Erythroblast (primary cell): Measurements from ENCODE around the gene SLC5A5.

Experiments used
- DNase-seq, 2 experiments: peaks; one replicate each; lab custom pipeline; 2025; lab: John Stamatoyannopoulos, UW
- GATA1 ChIP-seq: IDR thresholded peaks from 2 replicates; pipeline ENCODE4 v1.6.1; 2011; ENCODE audit warnings: low read depth, mild to moderate bottlenecking, control low read depth, low read length, moderate library complexity
- POLR2A ChIP-seq: IDR thresholded peaks from 2 replicates; pipeline ENCODE4 v1.6.1; 2011; ENCODE audit warnings: mild to moderate bottlenecking, low read length

Gene SLC5A5

DNA sequence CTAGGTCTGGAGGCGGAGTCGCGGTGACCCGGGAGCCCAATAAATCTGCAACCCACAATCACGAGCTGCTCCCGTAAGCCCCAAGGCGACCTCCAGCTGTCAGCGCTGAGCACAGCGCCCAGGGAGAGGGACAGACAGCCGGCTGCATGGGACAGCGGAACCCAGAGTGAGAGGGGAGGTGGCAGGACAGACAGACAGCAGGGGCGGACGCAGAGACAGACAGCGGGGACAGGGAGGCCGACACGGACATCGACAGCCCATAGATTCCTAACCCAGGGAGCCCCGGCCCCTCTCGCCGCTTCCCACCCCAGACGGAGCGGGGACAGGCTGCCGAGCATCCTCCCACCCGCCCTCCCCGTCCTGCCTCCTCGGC is at the start of gene SLC5A5:
SLC5A5 (plus strand) TSS at position 68 of the 373 bp plus-strand sequence. CDS start 375 bp downstream, outside the sequence.
- no peak for TF ChIP-seq GATA1
- TF ChIP-seq POLR2A: no peak
- no peak for DNase-seq

GRCh38 chr19:17824339-17824738 is 47.4 kb upstream of the SLC5A5 start:
- TF ChIP-seq POLR2A (no peak), GATA1 (no peak)
- DNase-seq: no peak

DNA sequence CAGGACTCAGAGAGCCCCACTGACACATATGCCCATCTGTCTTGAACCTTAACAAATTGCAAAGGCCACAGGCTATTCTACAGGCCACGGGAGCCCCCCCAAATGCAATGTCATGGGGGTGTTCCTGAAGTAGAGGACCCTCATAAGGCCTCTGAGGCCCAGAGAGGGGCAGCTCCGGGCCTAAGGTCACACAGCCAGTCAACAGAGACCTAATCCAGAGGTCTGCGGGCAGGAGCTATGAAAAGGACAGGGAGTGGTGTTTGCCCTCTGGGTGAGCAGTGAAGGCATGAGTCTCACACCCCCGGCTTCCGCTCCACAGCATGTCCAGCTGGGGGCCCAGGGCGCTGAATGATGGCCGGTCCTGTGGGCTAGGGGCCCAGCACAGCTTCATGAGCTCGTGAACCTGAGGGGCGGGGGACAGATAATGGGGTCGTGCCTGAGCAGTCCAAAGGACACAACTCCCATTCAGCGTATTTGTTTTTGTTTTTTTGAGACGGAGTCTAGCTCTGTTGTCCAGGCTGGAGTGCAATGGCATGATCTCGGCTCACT is 45.2 kb upstream of the SLC5A5 start:
- no peak for DNase-seq
- no peak for TF ChIP-seq GATA1
- TF ChIP-seq POLR2A: no peak

- TF ChIP-seq POLR2A (no peak), GATA1 (no peak)
- no peak for DNase-seq
These were observed 41.7 kb upstream of the SLC5A5 start for GRCh38 chr19:17829855-17830566.

DNA sequence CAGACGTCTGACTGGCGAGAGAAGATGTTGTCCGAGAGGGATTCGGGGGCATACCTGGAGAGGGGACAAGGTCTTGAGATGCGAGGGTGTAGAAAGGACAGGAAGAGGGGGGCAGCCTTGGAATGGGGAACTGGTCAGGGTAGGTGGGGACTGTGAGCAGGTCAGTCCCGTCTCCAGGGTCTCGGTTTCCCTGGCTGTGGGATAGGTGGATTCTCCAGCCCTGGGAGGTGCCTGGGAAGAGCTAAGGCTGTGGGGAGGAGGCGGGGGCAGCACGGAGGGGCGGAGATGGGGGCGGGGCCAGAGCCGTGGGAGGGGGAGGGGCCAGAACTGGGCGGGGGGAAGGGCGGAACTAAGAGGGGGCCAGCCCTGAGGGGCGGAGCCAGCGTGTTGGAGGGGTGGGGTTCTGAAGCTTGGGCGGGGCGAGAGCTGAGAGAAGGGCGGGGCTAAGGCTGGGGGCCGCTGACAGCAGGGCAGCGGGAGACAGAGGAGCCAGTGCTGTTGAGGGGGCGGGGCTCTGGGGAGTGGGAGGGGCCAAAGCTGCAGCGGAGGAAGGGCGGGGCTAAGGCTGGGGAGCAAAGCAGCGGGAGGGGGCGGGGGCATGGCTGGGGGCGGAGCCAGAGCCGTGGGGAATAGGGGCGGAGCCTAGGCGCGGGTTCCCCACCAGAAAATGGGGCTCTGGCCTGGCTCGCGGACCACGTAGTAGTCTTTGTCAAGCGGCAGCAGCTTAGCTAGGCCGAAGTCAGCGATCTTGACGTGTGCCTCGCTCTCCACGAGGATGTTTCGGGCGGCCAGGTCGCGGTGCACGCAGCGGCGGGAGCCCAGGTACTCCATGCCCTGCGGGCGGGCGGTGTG is 41.0 kb upstream of the SLC5A5 start:
- TF ChIP-seq POLR2A: no peak
- no peak for TF ChIP-seq GATA1
- DNase-seq: peak; percentile 49 to 52

GRCh38 chr19:17831419-17831888 is 40.3 kb upstream of the SLC5A5 start:
- TF ChIP-seq POLR2A (no peak), GATA1 (no peak)
- DNase-seq: no peak

DNA sequence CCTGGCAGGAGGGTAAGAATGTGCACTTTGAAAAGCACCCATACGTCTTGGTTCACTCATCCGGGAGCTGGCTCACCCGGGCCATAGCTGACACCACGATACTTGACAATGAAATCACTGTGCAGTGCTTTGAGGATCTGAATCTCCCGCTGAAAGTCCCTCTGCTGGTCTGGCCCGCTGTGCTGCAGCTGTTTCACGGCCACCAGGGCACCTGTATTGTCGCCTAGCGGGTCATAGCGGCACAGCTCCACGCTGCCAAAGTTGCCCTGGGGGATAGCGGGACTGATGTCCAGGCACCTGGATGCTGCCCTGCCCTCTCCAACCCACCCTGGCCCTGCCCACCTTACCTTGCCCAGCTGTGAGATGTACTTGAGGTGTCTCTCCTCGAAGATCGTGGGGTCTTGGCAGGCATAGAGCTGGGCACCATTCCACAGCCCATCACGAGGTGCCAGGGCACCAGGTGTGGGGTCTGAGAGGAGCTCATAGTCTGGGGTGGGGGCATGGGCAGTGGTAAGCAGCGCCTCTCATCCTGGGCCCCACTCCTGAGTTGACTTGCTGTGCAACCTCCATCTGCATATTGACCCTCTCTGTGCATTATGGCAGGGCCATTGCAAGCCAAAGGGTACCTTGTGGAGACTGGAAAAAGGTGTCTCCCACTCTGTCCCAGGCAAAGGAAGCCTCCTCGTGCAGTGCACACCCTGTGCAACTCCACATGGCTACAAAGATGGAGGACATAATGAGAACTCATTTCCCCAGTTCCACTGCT is 39.1 kb upstream of the SLC5A5 start:
- DNase-seq: no peak
- TF ChIP-seq GATA1 (no peak), POLR2A (no peak)

DNA sequence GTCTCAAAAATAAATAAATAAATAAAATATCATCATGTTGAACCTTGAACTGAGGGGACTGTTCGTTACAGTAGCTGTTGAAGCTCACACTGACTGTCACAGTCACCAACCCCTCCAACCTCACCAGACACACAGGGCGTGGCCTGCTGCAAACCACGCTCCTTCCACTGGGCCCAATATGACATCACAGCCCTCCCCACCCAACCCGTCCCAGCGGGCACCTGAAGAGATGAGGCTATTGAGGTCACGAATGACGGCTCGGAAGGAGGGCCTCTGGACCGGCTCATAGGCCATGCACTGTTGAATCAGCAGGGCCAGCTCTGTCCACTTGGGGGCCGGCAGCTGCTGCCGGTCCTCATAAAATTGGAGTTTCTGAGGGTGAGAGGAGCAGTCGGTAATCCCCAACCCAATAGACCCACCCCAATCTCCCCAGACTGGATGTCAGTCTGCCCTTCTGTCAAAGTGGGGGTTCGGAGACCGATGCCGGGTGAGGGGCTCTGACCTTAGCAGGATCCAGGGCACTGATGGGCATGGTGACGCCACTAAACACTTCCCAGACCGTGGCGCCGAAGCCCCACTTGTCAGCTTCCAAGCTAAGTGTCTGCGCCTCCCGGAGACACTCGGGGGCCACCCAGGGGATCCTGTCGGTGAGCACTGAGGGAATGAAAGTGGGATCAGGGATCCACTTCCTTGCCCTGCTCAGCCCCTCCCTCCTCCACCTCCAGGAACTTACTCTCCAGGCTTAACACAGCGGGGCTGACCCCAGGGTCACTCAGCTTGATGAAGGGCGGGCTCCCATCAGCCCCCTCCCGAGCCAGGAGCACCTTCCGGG is 37.2 kb upstream of the SLC5A5 start:
- no peak for DNase-seq
- TF ChIP-seq GATA1 (no peak), POLR2A (no peak)

GRCh38 chr19:17835182-17836006 is 36.4 kb upstream of the SLC5A5 start:
- TF ChIP-seq POLR2A: no peak
- no peak for TF ChIP-seq GATA1
- no peak for DNase-seq

GRCh38 chr19:17836530-17836929 is 35.2 kb upstream of the SLC5A5 start:
- TF ChIP-seq POLR2A (no peak), GATA1 (no peak)
- DNase-seq: no peak

DNA sequence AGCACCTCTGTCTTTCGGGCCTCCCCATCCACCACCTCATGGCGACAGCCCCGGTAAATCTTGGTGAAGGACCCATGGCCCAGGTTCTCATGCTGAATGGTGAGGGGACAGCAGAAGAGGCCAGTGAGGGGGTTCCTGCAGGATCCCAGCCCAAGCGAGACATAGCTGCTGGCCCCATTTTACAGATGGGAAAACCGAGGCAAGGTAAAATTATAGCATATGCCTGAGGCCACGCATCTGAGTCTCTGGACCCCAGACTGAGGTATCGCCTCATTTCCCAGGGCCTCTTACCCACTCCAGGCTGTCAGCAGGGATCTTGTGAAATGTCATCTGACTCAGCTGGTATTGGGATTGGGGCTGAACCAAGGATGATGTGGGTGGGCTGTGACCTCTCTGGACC is 33.8 kb upstream of the SLC5A5 start:
- DNase-seq: no peak
- TF ChIP-seq GATA1 (no peak), POLR2A (no peak)

DNA sequence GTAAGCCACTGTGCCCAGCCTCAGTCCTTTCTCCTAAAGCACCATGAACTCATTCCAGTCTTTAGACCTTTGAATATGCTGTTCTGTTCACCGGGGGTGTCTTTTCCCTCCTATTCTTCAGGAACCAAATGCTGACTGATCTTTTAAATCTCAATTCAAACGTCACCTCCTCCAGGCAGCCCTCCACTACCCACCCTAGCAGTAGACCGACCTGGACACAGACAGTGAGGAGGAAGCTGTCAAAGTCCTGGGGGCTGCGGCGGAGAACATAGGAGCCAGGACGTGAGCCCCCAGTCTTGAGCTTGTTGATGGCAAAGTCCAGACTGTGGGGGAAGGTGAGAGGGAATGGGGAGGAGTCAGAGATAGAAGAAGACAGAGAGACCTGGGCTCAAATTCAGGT is 31.7 kb upstream of the SLC5A5 start:
- DNase-seq: no peak
- TF ChIP-seq POLR2A (no peak), GATA1 (no peak)
